ENCODE data around the gene CCDC33.

CCDC33 gene

GRCh38 chr15:74332011-74332410 lies 95.9 kb downstream of the CCDC33 start (continued):
- TF ChIP-seq ZNF423 (tag by site-specific recombination; IDR thresholded peaks at IDR 0.05) (no peak), KLF16 (tag by site-specific recombination; IDR thresholded peaks at IDR 0.05) (no peak), ZNF785 (tag by site-specific recombination; IDR thresholded peaks at IDR 0.05) (no peak), ZBTB17 (tag by site-specific recombination; IDR thresholded peaks at IDR 0.05) (no peak)

DNA sequence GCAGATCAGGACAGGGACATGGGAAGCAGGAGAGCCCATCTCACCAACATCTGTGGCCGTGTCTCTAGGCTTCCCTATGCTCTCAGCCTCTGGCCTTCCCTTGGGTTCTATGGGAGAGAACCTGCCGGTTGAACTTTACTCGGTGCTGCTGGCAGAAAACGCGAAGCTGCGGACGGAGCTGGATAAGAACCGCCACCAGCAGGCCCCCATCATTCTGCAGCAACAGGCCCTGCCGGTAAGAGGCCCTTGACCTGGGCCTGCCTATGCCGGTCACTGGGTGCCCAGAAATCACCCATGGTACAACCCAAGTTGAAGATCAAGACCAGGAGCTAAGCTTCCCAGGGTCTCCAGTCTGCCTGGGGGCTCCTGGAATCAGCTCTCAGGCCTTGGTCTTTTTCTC lies 96.5 kb downstream of the CCDC33 start:
- ChIA-PET POLR2A (no interaction called here), CTCF (interaction anchor here (16.8 kb wide), 1 partner anchor 282 kb away, joined by 301 read pairs; no protein-coding TSS in a partner anchor)
- H3K4me3 ChIP-seq (ENCODE audit: low read depth, low read length) = no peak overlapping the region
- TF ChIP-seq ZNF398 (tag by site-specific recombination; IDR thresholded peaks at IDR 0.05) (no peak), KLF16 (tag by site-specific recombination; IDR thresholded peaks at IDR 0.05) (no peak), ZSCAN30 (tag by site-specific recombination; IDR thresholded peaks at IDR 0.05) (no peak), TRIM28 (IDR thresholded peaks at IDR 0.05; ENCODE audit: borderline replicate concordance, low read length) (no peak), ZNF837 (tag by site-specific recombination; IDR thresholded peaks at IDR 0.05) (no peak), ZXDB (tag by site-specific recombination; IDR thresholded peaks at IDR 0.05) (no peak), ZNF302 (tag by site-specific recombination; IDR thresholded peaks at IDR 0.05; ENCODE audit: low read depth) (no peak), ZNF140 (tag by site-specific recombination; IDR thresholded peaks at IDR 0.05) (no peak), TCF7L2 (IDR thresholded peaks at IDR 0.05; ENCODE audit: borderline replicate concordance, low read depth, low read length) (no peak)
- TF ChIP-seq, protein P1, sequence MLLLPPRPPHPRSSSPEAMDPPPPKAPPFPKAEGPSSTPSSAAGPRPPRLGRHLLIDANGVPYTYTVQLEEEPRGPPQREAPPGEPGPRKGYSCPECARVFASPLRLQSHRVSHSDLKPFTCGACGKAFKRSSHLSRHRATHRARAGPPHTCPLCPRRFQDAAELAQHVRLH (tag by site-specific recombination; IDR thresholded peaks at IDR 0.05) = no peak
- H3K27ac ChIP-seq (ENCODE audit: extremely low read depth, low read depth, low read length) = no peak overlapping the region
- no peaks in the 10 kb centered on the region for H3K4me1 ChIP-seq (ENCODE audit: control insufficient read depth, insufficient read depth, low read length)
- no peaks in the 10 kb centered on the region for H3K9me3 ChIP-seq (ENCODE audit: control insufficient read depth, insufficient read depth, low read depth, low read length)
- no peaks in the 10 kb centered on the region for H3K36me3 ChIP-seq (ENCODE audit: control insufficient read depth in 2 of 2, insufficient read depth in 1 of 2, low read length in 2 of 2)

- H3K27ac ChIP-seq (ENCODE audit: extremely low read depth, low read depth, low read length) = no peak overlapping the region
- CTCF ChIA-PET = interaction anchor here (0.7 to 16.8 kb wide), 2 partner anchors 10 to 282 kb away, joined by 4 to 301 read pairs; no protein-coding TSS in a partner anchor
- no peaks in the 10 kb centered on the region for H3K9me3 ChIP-seq (ENCODE audit: control insufficient read depth, insufficient read depth, low read depth, low read length)
- H3K36me3 ChIP-seq (ENCODE audit: control insufficient read depth in 2 of 2, insufficient read depth in 1 of 2, low read length in 2 of 2) = no peaks in the 10 kb centered on the region
- POLR2A ChIA-PET = no interaction called here
- TF ChIP-seq BCL11B (tag by site-specific recombination; IDR thresholded peaks at IDR 0.05; ENCODE audit: low read depth) = 0 out of 2 replicates have a peak, but pooled peaks have one; percentile 13
- no peak for TF ChIP-seq ZNF423 (tag by site-specific recombination; IDR thresholded peaks at IDR 0.05)
- TF ChIP-seq ZBTB7A (tag by site-specific recombination; IDR thresholded peaks at IDR 0.05; ENCODE audit: low read depth) = no peak
- H3K4me1 ChIP-seq (ENCODE audit: control insufficient read depth, insufficient read depth, low read length) = no peaks in the 10 kb centered on the region
- no peak overlapping the region for H3K4me3 ChIP-seq (ENCODE audit: low read depth, low read length)
Observed at GRCh38 chr15:74333093-74333492, 97.0 kb downstream of the CCDC33 start.

DNA sequence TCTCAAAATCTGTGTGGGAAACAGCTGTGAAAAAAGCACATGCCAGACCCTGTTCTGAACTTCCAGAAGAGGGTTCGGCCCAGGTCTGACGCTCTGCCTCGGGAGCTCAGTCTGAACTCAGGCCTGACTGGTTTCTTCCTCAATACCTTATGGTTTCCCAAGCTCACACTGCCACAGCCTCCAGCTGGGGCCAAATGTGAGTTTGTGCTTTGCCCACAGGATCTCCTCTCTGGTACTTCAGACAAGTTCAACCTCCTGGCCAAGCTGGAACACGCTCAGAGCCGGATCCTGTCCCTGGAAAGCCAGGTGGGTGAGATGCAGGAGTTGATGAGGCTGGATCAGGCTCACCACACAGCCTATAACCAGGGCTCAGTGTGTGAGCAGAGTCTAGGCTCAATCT lies 97.5 kb downstream of the CCDC33 start:
- H3K4me1 ChIP-seq (ENCODE audit: control insufficient read depth, insufficient read depth, low read length) = no peaks in the 10 kb centered on the region
- no peak overlapping the region for H3K27ac ChIP-seq (ENCODE audit: extremely low read depth, low read depth, low read length)
- CTCF ChIA-PET = interaction anchor here (0.7 kb wide), 1 partner anchor 11 kb away, joined by 4 read pairs; no protein-coding TSS in a partner anchor
- H3K9me3 ChIP-seq (ENCODE audit: control insufficient read depth, insufficient read depth, low read depth, low read length) = no peaks in the 10 kb centered on the region
- no peak for TF ChIP-seq SP2 (tag by site-specific recombination; IDR thresholded peaks at IDR 0.05)
- peak; percentile 84 for TF ChIP-seq ZNF600 (tag by site-specific recombination; IDR thresholded peaks at IDR 0.05)
- TF ChIP-seq, protein P2, sequence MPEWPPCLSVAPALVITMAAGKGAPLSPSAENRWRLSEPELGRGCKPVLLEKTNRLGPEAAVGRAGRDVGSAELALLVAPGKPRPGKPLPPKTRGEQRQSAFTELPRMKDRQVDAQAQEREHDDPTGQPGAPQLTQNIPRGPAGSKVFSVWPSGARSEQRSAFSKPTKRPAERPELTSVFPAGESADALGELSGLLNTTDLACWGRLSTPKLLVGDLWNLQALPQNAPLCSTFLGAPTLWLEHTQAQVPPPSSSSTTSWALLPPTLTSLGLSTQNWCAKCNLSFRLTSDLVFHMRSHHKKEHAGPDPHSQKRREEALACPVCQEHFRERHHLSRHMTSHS (tag by site-specific recombination; IDR thresholded peaks at IDR 0.05) = no peak
- no peak for TF ChIP-seq ZNF48 (tag by site-specific recombination; IDR thresholded peaks at IDR 0.05)
- TF ChIP-seq ZNF529 (tag by site-specific recombination; IDR thresholded peaks at IDR 0.05; ENCODE audit: insufficient replicate concordance) = no peak
- no peak for TF ChIP-seq ZXDB (tag by site-specific recombination; IDR thresholded peaks at IDR 0.05)
- H3K36me3 ChIP-seq (ENCODE audit: control insufficient read depth in 2 of 2, insufficient read depth in 1 of 2, low read length in 2 of 2) = no peaks in the 10 kb centered on the region
- no peak overlapping the region for H3K4me3 ChIP-seq (ENCODE audit: low read depth, low read length)
- POLR2A ChIA-PET = no interaction called here
